Ishikawa (cell line): ENCODE measurements around the gene SH3TC1.

ENCODE experiments used
- CEBPB ChIP-seq: IDR thresholded peaks from 2 replicates; pipeline ENCODE4 v1.6.1; 2012
- CREB1 ChIP-seq: IDR thresholded peaks from 2 replicates; pipeline ENCODE4 v1.6.1; 2012; ENCODE audit warnings: low read depth
- EGR1 ChIP-seq: IDR thresholded peaks from 2 replicates; pipeline ENCODE4 v1.6.1; 2012
- EP300 ChIP-seq: IDR thresholded peaks from 2 replicates; pipeline ENCODE4 v1.6.1; 2012; ENCODE audit warnings: borderline replicate concordance
- FOXM1 ChIP-seq: IDR thresholded peaks from 2 replicates; pipeline ENCODE4 v1.6.1; 2012; ENCODE audit warnings: low read depth, borderline replicate concordance
- MAX ChIP-seq: IDR thresholded peaks from 2 replicates; pipeline ENCODE4 v1.6.1; 2012
- NFIC ChIP-seq: IDR thresholded peaks from 2 replicates; pipeline ENCODE4 v1.6.1; 2012
- RAD21 ChIP-seq: IDR thresholded peaks from 2 replicates; pipeline ENCODE4 v1.6.1; 2012; ENCODE audit warnings: low read depth
- REST ChIP-seq: IDR thresholded peaks from 2 replicates; pipeline ENCODE4 v1.6.1; 2012; ENCODE audit warnings: low read depth, mild to moderate bottlenecking
- TAF1 ChIP-seq: IDR thresholded peaks from 2 replicates; pipeline ENCODE4 v1.6.1; 2012; ENCODE audit warnings: low read depth, mild to moderate bottlenecking
- TCF12 ChIP-seq: IDR thresholded peaks from 2 replicates; pipeline ENCODE4 v1.6.1; 2012; ENCODE audit warnings: low read depth
- TEAD4 ChIP-seq: IDR thresholded peaks from 2 replicates; pipeline ENCODE4 v1.6.1; 2012
- USF1 ChIP-seq: IDR thresholded peaks from 2 replicates; pipeline ENCODE4 v1.6.1; 2012
- YY1 ChIP-seq: IDR thresholded peaks from 2 replicates; pipeline ENCODE4 v1.6.1; 2012; ENCODE audit warnings: low read depth
- ZBTB7A ChIP-seq: IDR thresholded peaks from 2 replicates; pipeline ENCODE4 v1.6.1; 2012; ENCODE audit warnings: low read depth

SH3TC1 gene

GRCh38 chr4:8282742-8283141 is 83.7 kb downstream of the SH3TC1 start:
- TF ChIP-seq REST: no peak
- TF ChIP-seq MAX: no peak
- TF ChIP-seq NFIC: no peak
- TF ChIP-seq FOXM1: no peak
- TF ChIP-seq TCF12: no peak
- no peak for TF ChIP-seq CREB1
- TF ChIP-seq EP300: no peak
- no peak for TF ChIP-seq YY1
- no peak for TF ChIP-seq TAF1
- TF ChIP-seq RAD21: no peak
- TF ChIP-seq EGR1: no peak
- no peak for TF ChIP-seq ZBTB7A
- TF ChIP-seq CEBPB: no peak
- no peak for TF ChIP-seq TEAD4

GRCh38 chr4:8283161-8283560 is 84.1 kb downstream of the SH3TC1 start:
- TF ChIP-seq REST: no peak
- TF ChIP-seq CREB1: no peak
- no peak for TF ChIP-seq FOXM1
- no peak for TF ChIP-seq TEAD4
- no peak for TF ChIP-seq CEBPB

- no peak for TF ChIP-seq TAF1
- no peak for TF ChIP-seq CEBPB
- TF ChIP-seq EP300: no peak
- TF ChIP-seq ZBTB7A: no peak
- TF ChIP-seq TCF12: no peak
- TF ChIP-seq NFIC: no peak
- no peak for TF ChIP-seq RAD21
- no peak for TF ChIP-seq EGR1
- no peak for TF ChIP-seq MAX
- no peak for TF ChIP-seq USF1
- TF ChIP-seq YY1: no peak
- no peak for TF ChIP-seq CREB1
- no peak for TF ChIP-seq FOXM1
- TF ChIP-seq REST: no peak
- TF ChIP-seq TEAD4: no peak
Measured at GRCh38 chr4:8283631-8284121, 84.6 kb downstream of the SH3TC1 start.

- TF ChIP-seq EGR1 (no peak), CREB1 (no peak)
Measured at GRCh38 chr4:8284391-8284790, 85.3 kb downstream of the SH3TC1 start.

- TF ChIP-seq FOXM1 (no peak), EGR1 (no peak), RAD21 (no peak), ZBTB7A (no peak), MAX (no peak), TCF12 (no peak), CEBPB (no peak), TEAD4 (no peak), TAF1 (no peak), REST (no peak), EP300 (no peak), CREB1 (no peak), YY1 (no peak)
Measured at GRCh38 chr4:8285143-8285975, 86.3 kb downstream of the SH3TC1 start.
